ENCODE data around the gene STX2.
A peak's percentile ranks its signal among the peaks of the same experiment; 100 is the strongest.
"Not testable (repeated sequence)": the region's sequence is repeated elsewhere in the genome, so short reads cannot be mapped to it uniquely, and the experiment has no call there.

The STX2 gene

DNA sequence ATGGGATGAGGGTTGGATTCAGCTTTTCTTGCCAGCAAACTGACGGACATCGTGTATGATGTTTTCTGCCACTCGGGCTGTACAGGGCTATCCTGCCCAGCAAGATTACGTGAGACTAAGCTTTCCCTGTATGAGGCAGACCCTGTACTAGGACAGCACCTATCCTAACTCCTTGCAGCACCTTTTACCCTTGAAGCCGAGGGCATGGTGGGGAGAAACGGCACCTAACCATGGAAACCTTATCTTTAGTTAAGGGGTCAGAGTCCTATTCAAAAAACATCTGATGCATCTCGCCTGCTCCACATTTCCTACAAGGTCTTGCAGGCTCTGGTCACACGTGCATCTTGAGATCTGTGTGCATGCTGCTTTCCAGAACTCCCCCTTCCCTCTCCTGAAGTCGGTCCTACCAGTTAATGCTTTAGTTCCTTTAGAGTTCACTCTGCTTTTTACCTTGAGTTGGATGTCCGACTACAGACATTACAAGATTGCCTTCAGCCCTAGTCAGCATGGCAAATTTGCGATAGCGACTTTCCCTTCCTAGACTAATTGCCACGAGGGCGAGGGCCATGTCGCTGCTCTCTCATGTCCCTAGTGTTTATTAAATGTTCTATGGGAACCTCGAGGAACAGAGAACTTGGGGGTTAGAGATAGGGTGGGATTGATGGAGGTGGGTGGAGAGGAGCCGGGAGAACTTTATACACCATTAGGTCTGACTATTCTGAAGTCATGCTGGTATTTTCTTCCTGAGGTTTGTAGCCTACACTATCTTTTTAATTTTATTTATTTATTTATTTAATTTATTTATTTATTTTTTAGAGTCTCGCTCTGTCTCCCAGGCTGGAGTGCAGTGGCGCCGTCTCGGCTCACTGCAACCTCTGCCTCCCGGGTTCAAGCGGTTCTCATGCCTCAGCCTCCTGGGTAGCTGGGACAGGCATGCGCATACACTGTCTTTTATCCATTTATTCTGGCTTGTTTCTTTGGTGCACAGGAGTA is 39.4 kb upstream of the STX2 start:
- no peak for DNase-seq (ENCODE audit: low read depth)
- no peak overlapping the region for H3K4me3 ChIP-seq (ENCODE audit: low read depth, low read length)
- TF ChIP-seq, protein P1, sequence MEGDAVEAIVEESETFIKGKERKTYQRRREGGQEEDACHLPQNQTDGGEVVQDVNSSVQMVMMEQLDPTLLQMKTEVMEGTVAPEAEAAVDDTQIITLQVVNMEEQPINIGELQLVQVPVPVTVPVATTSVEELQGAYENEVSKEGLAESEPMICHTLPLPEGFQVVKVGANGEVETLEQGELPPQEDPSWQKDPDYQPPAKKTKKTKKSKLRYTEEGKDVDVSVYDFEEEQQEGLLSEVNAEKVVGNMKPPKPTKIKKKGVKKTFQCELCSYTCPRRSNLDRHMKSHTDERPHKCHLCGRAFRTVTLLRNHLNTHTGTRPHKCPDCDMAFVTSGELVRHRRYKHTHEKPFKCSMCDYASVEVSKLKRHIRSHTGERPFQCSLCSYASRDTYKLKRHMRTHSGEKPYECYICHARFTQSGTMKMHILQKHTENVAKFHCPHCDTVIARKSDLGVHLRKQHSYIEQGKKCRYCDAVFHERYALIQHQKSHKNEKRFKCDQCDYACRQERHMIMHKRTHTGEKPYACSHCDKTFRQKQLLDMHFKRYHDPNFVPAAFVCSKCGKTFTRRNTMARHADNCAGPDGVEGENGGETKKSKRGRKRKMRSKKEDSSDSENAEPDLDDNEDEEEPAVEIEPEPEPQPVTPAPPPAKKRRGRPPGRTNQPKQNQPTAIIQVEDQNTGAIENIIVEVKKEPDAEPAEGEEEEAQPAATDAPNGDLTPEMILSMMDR (conservative IDR thresholded peaks at IDR 0.05; ENCODE audit: low read depth, low read length) = no peak

- TF ChIP-seq, protein P1 (conservative IDR thresholded peaks at IDR 0.05; ENCODE audit: low read depth, low read length) = no peak
- no peak for DNase-seq (ENCODE audit: low read depth)
These were observed 38.3 kb upstream of the STX2 start for GRCh38 chr12:130877333-130877732.

GRCh38 chr12:130876758-130877157 is 37.7 kb upstream of the STX2 start:
- H3K4me3 ChIP-seq (ENCODE audit: low read depth, low read length) = no peak overlapping the region
- TF ChIP-seq, protein P1 (conservative IDR thresholded peaks at IDR 0.05; ENCODE audit: low read depth, low read length) = peak; percentile 12
- DNase-seq (ENCODE audit: low read depth) = no peak

More at GRCh38 chr12:130877333-130877732, 38.3 kb upstream of the STX2 start:
- H3K4me3 ChIP-seq (ENCODE audit: low read depth, low read length) = no peak overlapping the region

- TF ChIP-seq, protein P1 (conservative IDR thresholded peaks at IDR 0.05; ENCODE audit: low read depth, low read length) = no peak
- DNase-seq (ENCODE audit: low read depth) = no peak
- no peak overlapping the region for H3K4me3 ChIP-seq (ENCODE audit: low read depth, low read length)
These were observed 37.2 kb upstream of the STX2 start for GRCh38 chr12:130876297-130876696.

DNA sequence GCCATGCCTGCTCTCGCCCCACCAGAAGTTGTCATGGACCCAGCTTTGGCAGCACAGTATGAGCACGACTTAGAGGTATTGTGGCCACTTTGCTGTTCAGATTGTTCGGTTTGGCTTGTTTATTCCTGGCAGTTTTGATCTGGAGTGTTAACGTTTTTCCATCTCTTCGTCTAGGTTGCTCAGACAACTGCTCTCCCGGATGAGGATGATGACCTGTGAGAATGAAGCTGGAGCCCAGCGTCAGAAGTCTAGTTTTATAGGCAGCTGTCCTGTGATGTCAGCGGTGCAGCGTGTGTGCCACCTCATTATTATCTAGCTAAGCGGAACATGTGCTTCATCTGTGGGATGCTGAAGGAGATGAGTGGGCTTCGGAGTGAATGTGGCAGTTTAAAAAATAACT is 36.7 kb upstream of the STX2 start:
- not testable (repeated sequence) for DNase-seq (ENCODE audit: low read depth)

GRCh38 chr12:130875193-130875592 is 36.1 kb upstream of the STX2 start:
- no peak for DNase-seq (ENCODE audit: low read depth)
- no peak overlapping the region for H3K4me3 ChIP-seq (ENCODE audit: low read depth, low read length)
- TF ChIP-seq, protein P1 (conservative IDR thresholded peaks at IDR 0.05; ENCODE audit: low read depth, low read length) = no peak

More for the DNA sequence above, 36.7 kb upstream of the STX2 start:
- H3K4me3 ChIP-seq (ENCODE audit: low read depth, low read length) = not testable (repeated sequence)

GRCh38 chr12:130874696-130875095 is 35.6 kb upstream of the STX2 start:
- no peak overlapping the region for H3K4me3 ChIP-seq (ENCODE audit: low read depth, low read length)
- no peak for DNase-seq (ENCODE audit: low read depth)
- TF ChIP-seq, protein P1 (conservative IDR thresholded peaks at IDR 0.05; ENCODE audit: low read depth, low read length) = no peak
